HG03064 (cell line): ENCODE data around the gene URI1.
"Not testable (repeated sequence)": the region's sequence is repeated elsewhere in the genome, so short reads cannot be mapped to it uniquely, and the experiment has no call there.

Experiments used
- ATAC-seq: cut with Tn5 transposase; IDR thresholded peaks from one replicate; pipeline ENCODE4 v1.9.1; 2021; ENCODE audit warnings: low read depth; ENCODE audit not compliant: unreplicated experiment

URI1 gene

DNA sequence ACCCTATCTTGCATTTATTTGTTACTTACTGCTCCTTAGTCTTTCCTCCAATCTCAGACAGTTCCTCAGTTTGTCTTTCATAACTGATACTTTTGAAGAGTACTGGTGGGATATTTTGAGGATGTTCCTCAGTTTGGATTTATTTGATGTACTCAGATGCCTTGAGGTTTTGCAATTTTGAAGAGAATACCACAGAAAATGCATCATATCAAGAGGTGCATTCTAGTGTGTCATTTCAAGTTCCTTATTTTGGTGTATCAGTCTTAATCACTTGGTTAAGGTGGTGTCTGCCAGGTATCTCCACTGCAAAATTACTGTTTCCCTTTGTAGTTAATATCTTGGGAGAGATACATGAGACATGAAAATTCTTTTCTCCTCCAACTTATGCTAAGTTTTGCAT is 75.1 kb downstream of the URI1 start:
- ATAC-seq: no peak

DNA sequence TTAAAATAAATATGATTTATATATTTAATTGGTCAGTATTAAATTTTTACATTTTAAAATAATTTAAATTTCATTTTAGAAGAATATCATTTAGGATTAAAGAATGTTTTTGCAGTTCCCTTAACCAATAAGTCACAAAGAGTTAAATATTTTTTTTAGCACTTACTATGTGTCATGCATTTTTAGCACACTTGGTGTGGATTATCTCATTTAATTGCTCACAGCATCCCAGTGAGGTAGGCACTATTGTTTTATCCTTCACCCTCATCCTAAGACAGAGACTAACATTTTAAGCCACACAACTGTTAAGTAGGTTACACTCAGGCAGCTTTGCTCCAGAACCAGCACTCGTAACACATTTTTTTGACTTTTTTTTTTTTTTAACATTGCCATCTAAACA is 78.2 kb downstream of the URI1 start:
- no peak for ATAC-seq

DNA sequence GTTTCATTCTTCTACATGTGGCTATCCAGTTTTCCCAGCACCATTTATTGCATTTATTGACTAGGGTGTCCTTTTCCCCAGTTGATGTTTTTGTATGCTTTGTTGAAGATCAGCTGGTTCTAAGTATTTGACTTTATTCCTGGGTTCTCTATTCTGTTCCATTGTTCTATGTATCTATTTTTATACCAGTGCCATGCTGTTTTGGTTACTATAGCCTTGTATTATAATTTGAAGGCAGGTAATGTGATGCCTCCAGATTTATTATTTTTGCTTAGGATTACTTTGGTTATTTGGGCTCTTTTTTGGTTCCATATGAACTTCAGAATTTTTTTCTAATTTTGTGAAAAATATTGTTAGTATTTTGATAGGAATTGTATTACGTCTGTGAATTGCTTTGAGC is 80.6 kb downstream of the URI1 start:
- no peak for ATAC-seq

DNA sequence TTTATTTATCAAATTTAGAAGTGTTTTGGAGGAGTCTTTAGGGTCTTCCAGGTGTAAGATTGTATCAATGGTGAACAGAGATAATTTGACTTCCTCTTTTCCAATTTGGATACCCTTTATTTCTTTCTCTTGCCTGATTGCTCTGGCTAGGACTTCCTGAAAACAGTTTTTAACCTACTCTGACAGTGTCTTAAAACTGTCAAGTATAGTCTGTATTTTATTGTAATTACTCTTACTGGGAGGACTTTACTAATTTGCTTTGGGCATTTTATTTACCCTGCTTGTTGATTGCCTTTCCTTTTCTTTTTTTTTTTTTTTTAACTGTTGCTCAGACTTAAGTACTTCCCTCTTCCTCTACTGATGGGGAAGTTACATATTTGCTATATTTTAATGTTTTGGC is 81.3 kb downstream of the URI1 start:
- ATAC-seq: no peak

DNA sequence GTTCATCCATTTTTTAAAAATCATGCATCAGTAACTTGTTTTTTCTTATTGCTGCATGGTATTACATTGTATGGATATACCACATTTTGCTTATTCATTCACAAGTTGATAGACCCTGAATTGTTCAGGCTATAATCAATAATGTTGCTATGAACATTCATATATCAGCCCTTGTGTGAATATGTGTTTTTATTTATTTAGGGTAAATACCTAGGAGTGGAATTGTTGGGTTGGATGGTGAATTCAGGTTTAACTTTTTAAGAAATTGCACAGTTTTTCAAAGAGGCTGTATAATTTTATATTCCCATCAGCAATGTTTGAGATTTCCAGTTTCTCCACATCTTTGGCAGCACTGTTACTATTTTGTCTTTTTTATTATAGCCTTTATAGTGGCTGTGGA is 82.1 kb downstream of the URI1 start:
- ATAC-seq: no peak

DNA sequence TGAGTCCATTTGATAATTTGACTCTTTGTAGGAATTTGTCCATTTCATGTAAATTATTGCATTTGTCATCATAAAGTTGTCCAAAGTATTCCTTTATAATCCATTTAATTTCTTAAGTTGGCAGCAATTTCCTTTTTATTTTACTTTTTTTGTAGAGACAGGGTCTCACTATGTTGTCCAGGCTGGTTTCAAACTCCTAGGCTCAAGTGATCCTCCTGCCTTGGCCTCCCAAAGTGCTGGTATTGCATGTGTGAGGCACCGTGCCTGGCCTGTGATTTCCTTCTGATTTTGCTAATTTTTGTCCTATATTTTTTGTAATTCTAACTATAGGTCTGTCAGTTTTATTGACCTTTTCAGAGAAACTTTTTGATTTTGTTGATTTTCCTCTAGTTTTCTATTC is 84.9 kb downstream of the URI1 start:
- ATAC-seq: no peak

DNA sequence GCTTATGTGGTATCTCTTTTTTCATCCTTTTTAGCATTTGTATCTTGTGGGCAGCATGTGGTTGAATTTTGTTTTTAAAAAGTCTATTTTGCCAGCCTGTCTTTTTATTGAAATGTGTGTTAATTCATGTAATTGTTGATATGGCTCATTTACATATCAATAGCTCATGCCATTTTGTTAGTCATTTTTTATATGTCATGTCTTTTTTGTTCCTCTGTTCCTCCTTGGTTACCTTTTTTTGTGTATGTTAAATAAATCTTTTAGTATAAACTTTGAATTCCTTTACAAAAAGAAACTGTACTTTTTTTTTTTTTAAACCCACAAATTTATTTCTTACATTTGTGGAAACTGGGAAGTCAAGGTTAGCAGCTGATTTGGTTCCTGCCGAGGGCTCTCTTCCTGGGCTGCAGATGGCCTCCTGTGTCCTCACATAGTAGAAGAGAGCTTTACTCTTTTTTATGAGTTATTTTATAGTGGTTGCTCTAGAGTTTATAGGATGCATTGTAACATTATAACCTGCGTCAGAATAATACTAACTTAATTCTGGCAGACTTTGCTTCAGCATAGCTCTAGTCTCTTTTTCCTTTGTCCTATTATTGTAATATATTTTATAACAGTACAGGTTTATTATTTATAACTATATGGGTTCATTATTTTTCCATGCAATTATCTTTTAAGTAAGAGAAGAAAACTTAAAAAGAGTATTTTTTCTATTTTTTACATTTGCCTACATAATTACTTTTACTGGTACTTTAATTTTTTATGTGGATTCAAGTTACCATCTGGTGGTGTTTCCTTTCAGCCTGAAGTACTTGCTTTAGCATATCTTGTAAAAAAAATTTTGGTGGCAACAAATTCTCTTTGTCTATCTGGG is 86.3 kb downstream of the URI1 start:
- ATAC-seq: no peak

DNA sequence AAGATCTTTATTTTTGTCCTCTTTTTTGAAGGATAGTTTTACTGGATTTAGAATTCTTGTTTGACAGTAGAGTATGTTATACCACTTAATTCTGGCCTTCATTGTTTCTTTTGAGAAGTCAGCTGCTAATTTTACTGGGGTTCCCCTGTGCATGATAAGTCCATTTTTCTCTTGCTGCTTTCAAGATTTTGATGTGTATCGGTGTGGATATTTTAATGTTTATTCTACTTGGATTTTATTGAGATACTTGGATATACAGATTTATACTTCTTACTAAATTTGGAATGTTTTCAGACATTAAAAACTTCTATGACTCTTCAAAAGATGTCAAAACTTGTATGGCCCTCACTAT is 86.9 kb downstream of the URI1 start:
- ATAC-seq: no peak

DNA sequence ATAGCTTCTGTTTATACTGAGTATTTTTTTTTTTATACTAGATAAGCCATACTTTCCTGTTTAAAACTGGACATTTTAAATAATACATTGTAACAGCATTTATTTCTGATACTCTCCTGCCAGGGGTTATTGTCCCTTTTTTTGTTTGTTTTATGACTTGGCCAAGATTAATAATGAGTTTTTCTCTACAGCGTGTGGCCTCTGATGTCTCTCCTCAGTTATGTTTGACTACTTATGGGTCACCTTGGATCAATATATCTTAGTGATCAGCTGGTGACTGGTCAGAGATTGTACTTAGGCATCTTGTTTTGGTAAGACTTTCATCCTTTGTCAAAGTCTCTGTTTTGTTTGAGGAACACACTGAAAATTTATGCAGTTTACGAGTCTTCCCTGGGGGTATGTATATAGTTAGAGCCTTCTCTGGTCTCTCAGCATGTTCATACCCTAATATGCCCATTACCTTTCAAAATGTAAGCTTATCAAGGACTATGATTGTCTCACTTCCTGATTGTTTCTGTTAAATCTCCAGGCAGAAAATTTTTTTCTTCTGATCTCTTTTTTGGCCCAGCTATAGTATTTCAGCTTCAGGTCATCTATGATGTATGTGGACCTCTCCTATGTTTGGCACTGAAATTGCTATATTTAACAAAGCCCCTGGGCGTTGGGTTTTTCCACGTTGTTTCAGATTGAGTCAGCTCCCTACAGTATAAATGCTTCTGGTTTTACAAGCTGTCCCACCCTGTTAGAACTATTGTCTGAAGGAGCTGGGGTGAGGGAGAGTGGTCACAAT is 87.9 kb downstream of the URI1 start:
- ATAC-seq: peak; percentile 73

DNA sequence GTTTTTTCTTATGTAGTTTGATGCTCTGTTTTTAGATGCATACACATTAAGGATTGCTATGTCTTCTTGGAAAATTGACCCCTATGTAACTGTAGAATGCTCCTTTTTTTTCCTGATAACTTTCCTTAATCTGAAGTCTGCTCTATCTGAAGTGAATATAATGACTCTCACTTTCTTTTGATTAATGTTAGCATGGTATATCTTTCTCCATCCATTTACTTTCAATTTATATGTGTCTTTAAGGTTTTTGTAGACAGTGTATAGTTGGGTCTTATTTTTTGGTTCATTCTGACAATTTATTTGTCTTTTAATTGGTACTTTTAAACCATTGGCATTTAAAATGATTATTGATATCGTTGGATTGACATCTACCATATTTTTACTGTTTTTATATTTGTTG is 92.3 kb downstream of the URI1 start:
- ATAC-seq: no peak

DNA sequence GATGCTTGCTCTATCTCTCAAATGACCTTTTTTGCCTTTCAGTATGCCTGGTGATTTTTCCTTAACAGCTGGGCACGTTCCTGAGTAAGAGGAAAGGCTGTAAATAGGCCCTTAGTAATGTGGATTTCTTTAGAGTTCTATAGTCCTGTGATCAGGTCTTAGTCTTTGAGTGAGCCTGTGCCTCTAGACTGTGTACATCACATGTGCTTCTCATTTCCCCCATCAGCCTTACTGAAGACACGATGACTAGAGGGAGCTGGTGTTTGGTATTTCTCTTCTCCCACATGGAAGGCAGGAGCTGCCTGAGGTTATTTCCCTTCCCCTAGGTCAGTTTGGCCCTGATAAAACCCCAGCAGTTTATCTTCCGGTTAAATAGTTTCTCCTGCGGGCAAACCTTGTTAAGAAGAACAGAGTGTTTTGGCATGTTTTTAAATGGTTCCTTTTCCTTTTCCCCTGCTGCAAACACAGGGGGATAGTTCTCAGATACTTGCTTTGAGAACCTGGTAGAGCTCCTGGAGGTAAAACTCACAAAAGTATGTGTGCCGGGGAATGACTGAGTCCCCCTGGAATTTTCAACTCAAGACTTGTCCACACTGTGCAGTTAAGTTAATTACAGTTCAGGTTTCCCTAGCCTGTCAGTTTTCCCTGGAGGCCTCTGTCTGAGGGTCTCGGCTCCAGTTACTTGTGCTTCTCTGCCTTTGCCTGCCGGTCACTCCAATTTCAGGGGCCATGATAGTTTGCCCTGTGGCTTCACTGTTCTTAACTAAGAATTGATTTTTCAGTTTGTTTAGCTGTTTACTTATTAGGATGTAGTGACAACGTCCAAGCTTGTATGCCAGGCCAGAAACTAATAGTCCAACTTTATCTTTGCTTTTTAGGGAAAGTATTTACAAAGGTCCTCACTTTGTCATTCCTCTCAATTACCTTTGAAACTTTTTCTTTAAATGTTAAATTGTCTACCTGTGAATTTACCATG is 94.4 kb downstream of the URI1 start:
- no peak for ATAC-seq

DNA sequence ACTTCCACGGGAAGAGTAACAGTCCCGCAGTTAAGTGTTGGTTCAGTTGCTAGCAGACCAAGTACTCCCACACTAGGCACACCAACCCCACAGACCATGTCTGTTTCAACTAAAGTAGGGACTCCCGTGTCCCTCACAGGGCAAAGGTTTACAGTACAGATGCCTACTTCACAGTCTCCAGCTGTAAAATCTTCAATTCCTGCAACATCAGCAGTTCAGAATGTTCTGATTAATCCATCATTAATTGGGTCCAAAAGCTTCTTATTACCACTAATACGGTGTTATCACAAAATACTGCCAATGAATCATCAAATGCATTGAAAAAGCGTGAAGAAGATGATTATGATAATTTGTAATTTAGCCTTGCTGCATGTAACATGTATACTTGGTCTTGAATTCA is 95.8 kb downstream of the URI1 start:
- ATAC-seq: no peak

DNA sequence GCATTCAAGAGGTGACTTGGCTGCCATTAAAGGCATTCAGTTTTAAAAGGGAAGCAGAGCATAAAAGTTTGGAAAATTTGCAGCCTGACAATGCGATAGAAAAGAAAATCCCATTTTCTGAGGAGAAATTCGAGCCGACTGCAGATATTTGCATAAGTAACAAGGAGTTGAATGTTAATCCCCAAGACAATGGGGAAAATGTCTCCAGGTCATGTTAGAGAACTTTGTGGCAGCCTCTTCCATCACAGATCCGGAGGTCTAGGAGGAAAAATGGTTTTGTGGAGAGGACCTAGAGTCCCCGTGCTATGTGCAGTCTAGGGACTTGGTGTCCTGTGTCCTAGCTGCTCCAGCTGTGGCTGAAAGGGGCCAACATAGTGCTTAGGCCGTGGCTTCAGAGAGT is 99.9 kb downstream of the URI1 start:
- not testable (repeated sequence) for ATAC-seq

DNA sequence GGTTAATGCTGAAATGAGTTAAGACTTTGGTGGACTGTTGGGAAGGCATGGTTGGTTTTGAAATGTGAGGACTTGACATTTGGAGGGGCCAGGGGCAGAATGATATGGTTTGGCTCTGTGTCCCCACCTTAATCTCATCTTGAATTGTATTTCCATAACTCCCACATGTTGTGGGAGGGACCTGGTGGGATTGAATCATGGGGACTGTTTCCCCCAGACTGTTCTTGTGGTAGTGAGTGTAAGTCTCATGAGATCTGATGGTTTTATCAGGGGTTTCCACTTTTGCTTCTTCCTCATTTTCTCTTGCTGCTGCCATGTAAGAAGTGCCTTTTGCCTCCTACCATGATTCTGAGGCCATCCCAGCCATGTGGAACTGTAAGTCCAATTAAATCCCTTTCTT is 101.0 kb downstream of the URI1 start:
- not testable (repeated sequence) for ATAC-seq

DNA sequence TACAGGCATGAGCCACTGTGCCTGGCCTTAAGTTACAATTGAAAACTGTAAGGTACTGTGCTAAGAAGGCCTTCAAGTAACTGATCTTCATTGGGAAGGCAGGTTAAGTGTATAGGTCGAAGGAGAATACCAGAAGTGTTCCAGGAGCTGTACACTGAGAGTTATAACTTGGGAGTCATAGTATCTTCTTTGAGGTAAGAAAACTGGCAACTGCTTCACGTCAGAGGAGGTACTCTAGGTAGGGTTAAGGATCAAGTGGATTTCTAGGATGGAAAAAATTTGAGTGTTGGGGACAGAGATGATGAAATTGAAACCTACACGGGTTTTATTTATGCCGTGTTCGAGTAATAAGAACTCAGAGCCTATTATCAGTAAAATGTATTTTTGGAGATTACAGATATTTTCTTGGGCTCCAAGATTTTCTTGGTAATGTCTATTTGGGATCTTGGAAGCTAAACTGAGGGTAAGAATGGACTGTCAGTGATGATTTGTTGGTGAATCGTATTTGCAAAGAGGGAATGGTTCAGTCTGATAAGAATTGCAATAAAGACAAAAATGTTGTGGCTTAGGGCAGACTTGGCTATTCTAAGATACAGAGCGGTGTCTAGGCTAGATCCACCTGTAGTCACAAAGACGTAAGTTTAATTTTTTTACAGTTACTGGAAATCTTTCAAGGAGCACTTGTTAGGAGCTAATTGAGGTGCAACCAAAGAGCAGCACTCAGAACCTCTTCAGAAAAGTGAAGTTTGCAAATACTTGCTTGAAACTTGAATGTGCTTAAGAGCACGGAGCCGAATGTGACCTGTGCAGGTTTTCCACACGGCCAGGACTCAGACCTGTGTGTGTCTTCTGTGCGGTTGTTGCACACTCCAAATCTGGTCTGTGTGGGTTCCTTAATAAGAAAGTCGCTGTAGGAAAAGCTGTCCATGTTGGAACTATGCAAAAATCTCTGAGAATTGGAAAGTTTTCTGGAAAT is 102.5 kb downstream of the URI1 start:
- ATAC-seq: no peak

DNA sequence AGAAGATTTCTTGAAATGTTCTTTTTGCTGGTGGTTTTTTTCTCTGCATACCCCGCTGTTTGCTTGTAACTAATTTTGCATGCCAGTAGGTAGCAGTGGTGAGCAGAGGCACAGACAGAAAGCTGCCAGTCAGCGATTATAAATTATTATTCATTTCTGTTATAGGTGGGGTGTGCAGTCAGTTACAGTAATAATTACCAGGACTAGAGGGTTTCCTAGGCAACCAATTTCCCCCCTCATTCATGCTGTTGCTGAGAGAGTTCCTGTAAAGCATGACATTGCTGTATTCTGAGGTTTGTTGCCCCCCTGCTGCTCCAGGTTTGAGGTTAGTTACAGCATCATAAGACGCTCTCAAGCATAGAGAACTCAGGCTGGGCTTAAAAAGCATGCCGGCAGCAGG is 104.5 kb downstream of the URI1 start:
- no peak for ATAC-seq

DNA sequence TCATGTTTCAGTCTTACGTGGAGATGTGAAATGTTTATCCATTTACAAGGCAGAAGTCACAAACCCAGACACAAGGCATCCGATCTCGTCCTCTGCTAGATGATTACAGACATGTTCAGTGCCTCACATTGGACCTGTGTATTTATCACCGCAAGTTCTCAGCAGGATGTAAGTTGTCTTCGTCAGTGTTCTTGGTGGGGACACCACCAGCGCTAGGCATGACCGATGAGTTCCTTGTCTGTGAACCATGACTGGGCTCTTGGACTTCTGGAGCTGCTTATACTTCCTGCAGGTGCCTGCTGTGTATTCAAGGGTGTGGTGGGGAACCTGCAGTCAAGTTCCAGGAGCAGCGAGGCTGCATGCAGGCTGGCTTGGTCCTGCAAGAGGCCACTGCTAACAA is 105.4 kb downstream of the URI1 start:
- ATAC-seq: no peak

DNA sequence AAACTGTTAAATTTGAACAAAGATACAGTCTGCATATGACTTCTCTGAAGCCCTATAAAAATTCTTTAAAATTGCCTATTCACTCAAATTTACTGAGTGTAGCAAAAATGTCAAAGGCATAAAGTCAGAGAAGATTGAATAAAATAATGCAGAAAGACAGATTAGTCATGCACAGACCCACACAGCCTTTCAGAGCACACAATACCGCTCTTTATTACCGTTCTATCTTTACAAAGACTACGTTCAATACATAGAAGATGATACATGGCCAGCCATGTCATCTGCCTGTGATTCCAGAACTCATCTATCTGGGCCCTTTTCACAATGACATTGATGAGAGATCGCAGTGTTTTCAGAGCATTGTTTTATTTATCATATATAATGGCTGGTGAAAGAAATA is 107.2 kb downstream of the URI1 start:
- ATAC-seq: no peak

DNA sequence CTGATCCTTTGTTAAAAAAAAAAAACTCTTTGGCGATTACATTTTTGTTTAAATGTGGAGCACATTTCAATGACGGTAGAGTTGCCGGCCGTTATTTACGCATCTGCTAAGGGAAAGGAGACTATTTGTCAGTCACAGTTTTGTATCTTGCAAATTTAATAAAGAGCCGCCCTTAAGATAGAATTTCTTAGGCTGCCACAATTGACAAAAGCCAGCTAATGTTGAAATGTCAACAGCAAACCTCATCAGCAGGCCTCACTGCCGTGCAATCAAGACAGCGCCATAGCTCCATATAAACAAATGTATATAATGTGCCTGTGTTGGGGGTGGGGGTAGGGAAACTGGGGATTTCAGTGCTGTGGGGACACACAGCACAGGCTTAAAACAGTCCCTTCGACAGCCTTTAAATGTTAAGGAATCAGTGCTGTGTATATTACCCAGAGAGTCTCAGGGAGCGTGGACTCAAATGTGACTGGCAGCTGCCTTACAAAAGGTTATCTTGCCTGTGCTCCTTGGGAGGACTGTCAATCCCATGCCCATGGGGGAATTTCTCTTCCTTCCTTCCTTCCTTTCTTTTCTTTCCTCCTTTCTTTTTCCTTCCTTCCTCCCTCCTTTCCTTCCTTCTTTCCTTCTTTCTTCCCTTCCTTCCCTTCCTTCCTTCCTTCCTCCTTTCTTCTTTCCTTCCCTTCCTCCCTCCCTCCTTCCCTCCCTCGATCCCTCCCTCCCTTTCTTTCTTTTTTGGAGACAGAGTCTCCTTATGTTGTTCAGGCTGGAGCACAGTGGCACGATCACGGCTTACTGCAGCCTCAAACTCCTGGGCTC is 108.0 kb downstream of the URI1 start:
- ATAC-seq: no peak
